Measurements from ENCODE around the gene GSTP1. TPM values are rescaled to one million over a fixed set of nuclear protein-coding genes. Genes with fewer than 3 reads are reported as not detected.
A peak's percentile ranks its signal among the peaks of the same experiment; 100 is the strongest.

Gene GSTP1
- total RNA-seq, 1 experiment from 2014 or later: 1,799 TPM

- peak overlapping the region; percentile 85 for H3K27ac Mint-ChIP-seq (ENCODE audit: unreplicated experiment)
- ChIA-PET CTCF (interaction anchor here (1.3 to 2.6 kb wide), 5 partner anchors 11 to 144 kb away, joined by 3 to 35 read pairs (median 7); partner anchors contain the start of gene NUDT8), POLR2A (interaction anchor here (1.0 to 2.4 kb wide), 8 partner anchors 9 to 183 kb away, joined by 3 to 16 read pairs (median 5); partner anchors contain the start of genes ACY3, AIP, NUDT8 and PPP1CA)
- intact Hi-C loops (cut with micrococcal nuclease; ENCODE audit: unreplicated experiment): loop anchor here (5.0 to 10.0 kb wide), 2 partner anchors 232 to 340 kb away; partner anchors contain the start of gene POLD4
- peak overlapping the region; percentile 87 for H3K4me3 ChIP-seq (ENCODE audit: low read depth, low read length)
- peaks cover 56% of the 10 kb centered on the region for H3K4me1 Mint-ChIP-seq (ENCODE audit: low read depth, unreplicated experiment)
- H3K36me3 ChIP-seq (ENCODE audit: control insufficient read depth, insufficient read depth, low read length): peaks cover 19% of the 10 kb centered on the region
- BruUV-seq (replicated peaks): TSS peak; percentile 43
- no peaks in the 10 kb centered on the region for H3K27me3 Mint-ChIP-seq (ENCODE audit: insufficient read depth, unreplicated experiment)
- H3K36me3 Mint-ChIP-seq (ENCODE audit: insufficient read depth, unreplicated experiment): peaks cover 74% of the 10 kb centered on the region
- H3K9me3 Mint-ChIP-seq (ENCODE audit: unreplicated experiment): no peaks in the 10 kb centered on the region
- TF ChIP-seq CTCF (IDR thresholded peaks at IDR 0.05; ENCODE audit: insufficient read depth in 1 of 2, low read depth in 1 of 2, low read length in 1 of 2, severe bottlenecking in 1 of 2, unreplicated experiment in 1 of 2): no peak
- peak overlapping the region; percentile 75 for H3K4me3 Mint-ChIP-seq (ENCODE audit: unreplicated experiment)
- no peaks in the 10 kb centered on the region for H3K9me3 ChIP-seq
- DNase-seq: peak; percentile 85 to 86
- no peaks in the 10 kb centered on the region for H3K27me3 ChIP-seq (replicated peaks; ENCODE audit: control insufficient read depth, insufficient read depth, low read length)
- peaks cover 40% of the 10 kb centered on the region for H3K4me1 ChIP-seq
Measured at GRCh38 chr11:67584205-67584880, 731 bp downstream of the GSTP1 start.

- intact Hi-C loops (cut with micrococcal nuclease; ENCODE audit: unreplicated experiment): loop anchor here (5.0 to 10.0 kb wide), 2 partner anchors 233 to 340 kb away; partner anchors contain the start of gene POLD4
- Mint-ChIP-seq H3K36me3 (ENCODE audit: insufficient read depth, unreplicated experiment) (peaks cover 77% of the 10 kb centered on the region), H3K4me3 (ENCODE audit: unreplicated experiment) (peak overlapping the region; percentile 75)
Measured at GRCh38 chr11:67584881-67585873, 1.6 kb downstream of the GSTP1 start.

More at GRCh38 chr11:67584881-67585873, 1.6 kb downstream of the GSTP1 start:
- no peaks in the 10 kb centered on the region for H3K27me3 ChIP-seq (replicated peaks; ENCODE audit: control insufficient read depth, insufficient read depth, low read length)
- H3K4me1 Mint-ChIP-seq (ENCODE audit: low read depth, unreplicated experiment): peaks cover 47% of the 10 kb centered on the region
- peaks cover 19% of the 10 kb centered on the region for H3K36me3 ChIP-seq (ENCODE audit: control insufficient read depth, insufficient read depth, low read length)
- DNase-seq: no peak
- CTCF ChIA-PET: interaction anchor here (1.6 kb wide), 2 partner anchors 28 to 45 kb away, joined by 7 to 10 read pairs; partner anchors contain the start of gene NUDT8
- peaks cover 31% of the 10 kb centered on the region for H3K4me1 ChIP-seq
- no peaks in the 10 kb centered on the region for H3K9me3 Mint-ChIP-seq (ENCODE audit: unreplicated experiment)
- H3K4me3 ChIP-seq (ENCODE audit: low read depth, low read length): peak overlapping the region; percentile 87
- peak overlapping the region; percentile 85 for H3K27ac Mint-ChIP-seq (ENCODE audit: unreplicated experiment)
- TF ChIP-seq CTCF (IDR thresholded peaks at IDR 0.05; ENCODE audit: insufficient read depth in 1 of 2, low read depth in 1 of 2, low read length in 1 of 2, severe bottlenecking in 1 of 2, unreplicated experiment in 1 of 2): no peak
- POLR2A ChIA-PET: interaction anchor here (1.3 kb wide), 1 partner anchor 45 kb away, joined by 3 read pairs; no protein-coding TSS in a partner anchor
- no peaks in the 10 kb centered on the region for H3K27me3 Mint-ChIP-seq (ENCODE audit: insufficient read depth, unreplicated experiment)
- H3K9me3 ChIP-seq: no peaks in the 10 kb centered on the region
- no TSS peak for BruUV-seq (replicated peaks)

All from Caco-2 (cell line).